ENCODE results near the gene THSD7B.
"Not testable (repeated sequence)": the region's sequence is repeated elsewhere in the genome, so short reads cannot be mapped to it uniquely, and the experiment has no call there.

Gene THSD7B

GRCh38 chr2:136927156-136927555 lies 161.8 kb downstream of the THSD7B start:
- peaks cover 3 to 8% of the 10 kb centered on the region in 2 donors for H3K9me3 Mint-ChIP-seq
- DNase-seq (no peak), ATAC-seq (replicated peaks) (no peak)
- no peak overlapping the region for H3K27ac Mint-ChIP-seq
- no peaks in the 10 kb centered on the region for H3K36me3 Mint-ChIP-seq (ENCODE audit: insufficient read depth)
- no peaks in the 10 kb centered on the region for H3K27me3 Mint-ChIP-seq
- H3K4me1 Mint-ChIP-seq (ENCODE audit: low read depth in 2 of 2) = no peaks in the 10 kb centered on the region
- H3K4me3 Mint-ChIP-seq = no peak overlapping the region

- Mint-ChIP-seq H3K27me3 (no peaks in the 10 kb centered on the region), H3K9me3 (peaks cover 1 to 8% of the 10 kb centered on the region in 2 donors), H3K27ac (no peak overlapping the region)
These were observed 164.2 kb downstream of the THSD7B start for GRCh38 chr2:136929531-136929930.

GRCh38 chr2:136932700-136933099 lies 167.4 kb downstream of the THSD7B start:
- DNase-seq = no peak
- ATAC-seq (replicated peaks) = no peak
- no peaks in the 10 kb centered on the region for H3K9me3 Mint-ChIP-seq
- H3K4me3 Mint-ChIP-seq = no peak overlapping the region
- no peaks in the 10 kb centered on the region for H3K4me1 Mint-ChIP-seq (ENCODE audit: low read depth in 2 of 2)
- no peaks in the 10 kb centered on the region for H3K27me3 Mint-ChIP-seq
- H3K27ac Mint-ChIP-seq = no peak overlapping the region
- peaks cover 4% of the 10 kb centered on the region for H3K36me3 Mint-ChIP-seq (ENCODE audit: insufficient read depth)

More at GRCh38 chr2:136929531-136929930, 164.2 kb downstream of the THSD7B start:
- peaks cover 4% of the 10 kb centered on the region for H3K36me3 Mint-ChIP-seq (ENCODE audit: insufficient read depth)
- H3K4me3 Mint-ChIP-seq = no peak overlapping the region
- no peak for ATAC-seq (replicated peaks)
- no peak for DNase-seq
- H3K4me1 Mint-ChIP-seq (ENCODE audit: low read depth in 2 of 2) = no peaks in the 10 kb centered on the region

- no peak overlapping the region for H3K4me3 Mint-ChIP-seq
- H3K9me3 Mint-ChIP-seq = peaks cover 0 to 12% of the 10 kb centered on the region in 2 donors
- no peak overlapping the region for H3K27ac Mint-ChIP-seq
- DNase-seq = no peak
- no peak for ATAC-seq (replicated peaks)
- no peaks in the 10 kb centered on the region for H3K4me1 Mint-ChIP-seq (ENCODE audit: low read depth in 2 of 2)
- peaks cover 4% of the 10 kb centered on the region for H3K36me3 Mint-ChIP-seq (ENCODE audit: insufficient read depth)
- H3K27me3 Mint-ChIP-seq = no peaks in the 10 kb centered on the region
These were observed 169.8 kb downstream of the THSD7B start for GRCh38 chr2:136935119-136935518.

GRCh38 chr2:136956050-136956449 lies 190.7 kb downstream of the THSD7B start:
- H3K9me3 Mint-ChIP-seq = no peaks in the 10 kb centered on the region
- no peak overlapping the region for H3K4me3 Mint-ChIP-seq
- no peak for DNase-seq
- no peaks in the 10 kb centered on the region for H3K36me3 Mint-ChIP-seq (ENCODE audit: insufficient read depth)
- no peaks in the 10 kb centered on the region for H3K27me3 Mint-ChIP-seq
- no peaks in the 10 kb centered on the region for H3K4me1 Mint-ChIP-seq (ENCODE audit: low read depth in 2 of 2)
- ATAC-seq (replicated peaks) = no peak
- no peak overlapping the region for H3K27ac Mint-ChIP-seq

- Mint-ChIP-seq H3K4me3 (no peak overlapping the region), H3K27me3 (no peaks in the 10 kb centered on the region), H3K27ac (no peak overlapping the region), H3K4me1 (ENCODE audit: low read depth in 2 of 2) (no peaks in the 10 kb centered on the region), H3K9me3 (no peaks in the 10 kb centered on the region), H3K36me3 (ENCODE audit: insufficient read depth) (no peaks in the 10 kb centered on the region)
- ATAC-seq (replicated peaks) (no peak), DNase-seq (no peak)
These were observed 191.7 kb downstream of the THSD7B start for GRCh38 chr2:136957044-136957443.

GRCh38 chr2:136962105-136962725 lies 196.9 kb downstream of the THSD7B start:
- H3K36me3 Mint-ChIP-seq (ENCODE audit: insufficient read depth) = no peaks in the 10 kb centered on the region
- DNase-seq = no peak
- H3K4me3 Mint-ChIP-seq = no peak overlapping the region
- H3K4me1 Mint-ChIP-seq (ENCODE audit: low read depth in 2 of 2) = no peaks in the 10 kb centered on the region
- peaks cover 4 to 8% of the 10 kb centered on the region in 2 donors for H3K9me3 Mint-ChIP-seq
- H3K27ac Mint-ChIP-seq = no peak overlapping the region
- ATAC-seq (replicated peaks) = no peak
- H3K27me3 Mint-ChIP-seq = no peaks in the 10 kb centered on the region

- Mint-ChIP-seq H3K36me3 (ENCODE audit: insufficient read depth) (no peaks in the 10 kb centered on the region), H3K27me3 (no peaks in the 10 kb centered on the region), H3K4me3 (no peak overlapping the region), H3K4me1 (ENCODE audit: low read depth in 2 of 2) (no peaks in the 10 kb centered on the region), H3K27ac (no peak overlapping the region), H3K9me3 (peaks cover 4 to 8% of the 10 kb centered on the region in 2 donors)
- DNase-seq (no peak), ATAC-seq (replicated peaks) (no peak)
These were observed 201.1 kb downstream of the THSD7B start for GRCh38 chr2:136966485-136966884.

GRCh38 chr2:136980303-136980702 lies 215.0 kb downstream of the THSD7B start:
- no peak overlapping the region for H3K4me3 Mint-ChIP-seq
- no peak overlapping the region for H3K27ac Mint-ChIP-seq
- no peaks in the 10 kb centered on the region for H3K27me3 Mint-ChIP-seq
- peaks cover 7 to 16% of the 10 kb centered on the region in 2 donors for H3K9me3 Mint-ChIP-seq
- ATAC-seq (replicated peaks) = no peak
- H3K36me3 Mint-ChIP-seq (ENCODE audit: insufficient read depth) = peaks cover 3% of the 10 kb centered on the region
- no peaks in the 10 kb centered on the region for H3K4me1 Mint-ChIP-seq (ENCODE audit: low read depth in 2 of 2)
- no peak for DNase-seq

- H3K36me3 Mint-ChIP-seq (ENCODE audit: insufficient read depth) = not testable (repeated sequence)
These were observed 216.3 kb downstream of the THSD7B start for GRCh38 chr2:136981689-136982088.

GRCh38 chr2:136985044-136985443 lies 219.7 kb downstream of the THSD7B start:
- Mint-ChIP-seq H3K27me3 (no peaks in the 10 kb centered on the region), H3K36me3 (ENCODE audit: insufficient read depth) (no peaks in the 10 kb centered on the region), H3K4me1 (ENCODE audit: low read depth in 2 of 2) (no peaks in the 10 kb centered on the region)

More at GRCh38 chr2:136981689-136982088, 216.3 kb downstream of the THSD7B start:
- ATAC-seq (replicated peaks); H3K27me3 Mint-ChIP-seq; DNase-seq; H3K27ac Mint-ChIP-seq; H3K4me3 Mint-ChIP-seq; H3K4me1 Mint-ChIP-seq (ENCODE audit: low read depth in 2 of 2): not testable (repeated sequence)
- peaks cover 9 to 16% of the 10 kb centered on the region in 2 donors for H3K9me3 Mint-ChIP-seq

GRCh38 chr2:136986605-136987221 lies 221.4 kb downstream of the THSD7B start:
- Mint-ChIP-seq H3K4me1 (ENCODE audit: low read depth in 2 of 2) (no peaks in the 10 kb centered on the region), H3K36me3 (ENCODE audit: insufficient read depth) (no peaks in the 10 kb centered on the region), H3K27me3 (no peaks in the 10 kb centered on the region), H3K4me3 (no peak overlapping the region), H3K27ac (no peak overlapping the region), H3K9me3 (peaks cover 4 to 20% of the 10 kb centered on the region in 2 donors)
- no peak for ATAC-seq (replicated peaks)
- DNase-seq = no peak

More at GRCh38 chr2:136985044-136985443, 219.7 kb downstream of the THSD7B start:
- Mint-ChIP-seq H3K27ac (no peak overlapping the region), H3K9me3 (peaks cover 2 to 12% of the 10 kb centered on the region in 2 donors), H3K4me3 (no peak overlapping the region)
- ATAC-seq (replicated peaks) (no peak), DNase-seq (no peak)

GRCh38 chr2:136990316-136990715 lies 225.0 kb downstream of the THSD7B start:
- ATAC-seq (replicated peaks) = no peak
- H3K36me3 Mint-ChIP-seq (ENCODE audit: insufficient read depth) = no peaks in the 10 kb centered on the region

GRCh38 chr2:136994793-136995192 lies 229.4 kb downstream of the THSD7B start:
- no peak for ATAC-seq (replicated peaks)

More at GRCh38 chr2:136990316-136990715, 225.0 kb downstream of the THSD7B start:
- Mint-ChIP-seq H3K9me3 (peaks cover 4 to 11% of the 10 kb centered on the region in 2 donors), H3K27me3 (no peaks in the 10 kb centered on the region), H3K4me1 (ENCODE audit: low read depth in 2 of 2) (no peaks in the 10 kb centered on the region), H3K27ac (no peak overlapping the region), H3K4me3 (no peak overlapping the region)
- no peak for DNase-seq

More at GRCh38 chr2:136994793-136995192, 229.4 kb downstream of the THSD7B start:
- H3K4me1 Mint-ChIP-seq (ENCODE audit: low read depth in 2 of 2) = no peaks in the 10 kb centered on the region
- no peak for DNase-seq
- H3K36me3 Mint-ChIP-seq (ENCODE audit: insufficient read depth) = no peaks in the 10 kb centered on the region
- peaks cover 2 to 11% of the 10 kb centered on the region in 2 donors for H3K9me3 Mint-ChIP-seq
- H3K27me3 Mint-ChIP-seq = no peaks in the 10 kb centered on the region
- H3K4me3 Mint-ChIP-seq = no peak overlapping the region
- H3K27ac Mint-ChIP-seq = no peak overlapping the region
